Ascending aorta (tissue), 2 donors: ENCODE results near the gene PIP5K1C. TPM values are rescaled to one million over a fixed set of nuclear protein-coding genes. Genes with fewer than 3 reads are reported as not detected.

ENCODE experiments used
- DNase-seq, 2 donors: peaks; one replicate each; pipeline ENCODE4 v3.0.0-alpha.2; 2019; ENCODE audit warnings: low spot score in 2 of 2
- H3K27ac ChIP-seq, 2 donors: fragments of 200-600 bp; sonication (generic); one replicate each; pipeline ENCODE4 v1.5.1; 2016 to 2017; ENCODE audit warnings: mild to moderate bottlenecking in 1 of 2
- H3K27me3 ChIP-seq: fragments of 200-600 bp; sonication (generic); one replicate; pipeline ENCODE4 v1.5.1; 2017
- H3K36me3 ChIP-seq, 2 donors: fragments of 200-600 bp; sonication (generic); one replicate each; pipeline ENCODE4 v1.5.1; 2016
- H3K4me1 ChIP-seq, 2 donors: fragments of 200-600 bp; sonication (generic); one replicate each; pipeline ENCODE4 v1.5.1; 2016 to 2017; ENCODE audit warnings: mild to moderate bottlenecking in 1 of 2
- H3K4me3 ChIP-seq, 2 donors: fragments of 200-600 bp; sonication (generic); one replicate each; pipeline ENCODE4 v1.5.1; 2016 to 2017; ENCODE audit warnings: mild to moderate bottlenecking in 1 of 2
- H3K9me3 ChIP-seq, 2 donors: fragments of 200-600 bp; sonication (generic); one replicate each; pipeline ENCODE4 v1.5.1; 2016
- CTCF ChIP-seq, 3 experiments: fragments of 200-600 bp in 2 of 3; fragments of 450-650 bp in 1 of 3; sonication (generic) in 2 of 3; IDR thresholded peaks; one replicate each; pipeline ENCODE4 v1.5.1; 2016 to 2019; ENCODE audit warnings: antibody characterized with exemption in 3 of 3, mild to moderate bottlenecking in 1 of 3, moderate library complexity in 1 of 3
- intact Hi-C: fragments of 100-400 bp; cut with DNase I; formaldehyde crosslinking; loops from one replicate; pipeline ENCODE4 v1.15.1; 2023
- total RNA-seq: library from RNA; depleted of rRNA; stranded (reverse); fragments of >200 nt; gene quantifications from one replicate; pipeline ENCODE4 v1.1.0, GENCODE V29; 2016

The PIP5K1C gene
- total RNA-seq, 1 donor from 2014 or later: 87.3 TPM

- intact Hi-C loops: no loop called here
Observed at GRCh38 chr19:3720349-3720917, 20.2 kb upstream of the PIP5K1C start.

GRCh38 chr19:3719868-3720267 lies 19.6 kb upstream of the PIP5K1C start:
- no peak for DNase-seq
- no peak overlapping the region for H3K27ac ChIP-seq
- no peaks in the 10 kb centered on the region for H3K9me3 ChIP-seq
- no peak for TF ChIP-seq CTCF (IDR thresholded peaks at IDR 0.05)
- H3K4me1 ChIP-seq: no peaks in the 10 kb centered on the region
- intact Hi-C loops: no loop called here
- H3K27me3 ChIP-seq: peaks cover 28% of the 10 kb centered on the region
- H3K36me3 ChIP-seq: no peaks in the 10 kb centered on the region
- no peak overlapping the region for H3K4me3 ChIP-seq

More at GRCh38 chr19:3720349-3720917, 20.2 kb upstream of the PIP5K1C start:
- Histone ChIP-seq H3K27ac (no peak overlapping the region), H3K9me3 (no peaks in the 10 kb centered on the region), H3K4me3 (no peak overlapping the region), H3K4me1 (no peaks in the 10 kb centered on the region), H3K36me3 (no peaks in the 10 kb centered on the region), H3K27me3 (peaks cover 28% of the 10 kb centered on the region)
- no peak for TF ChIP-seq CTCF (IDR thresholded peaks at IDR 0.05)
- DNase-seq: no peak

GRCh38 chr19:3716147-3716668 lies 15.9 kb upstream of the PIP5K1C start:
- no peaks in the 10 kb centered on the region for H3K4me1 ChIP-seq
- no peak for DNase-seq
- no peak for TF ChIP-seq CTCF (IDR thresholded peaks at IDR 0.05)

GRCh38 chr19:3712663-3713611 lies 12.7 kb upstream of the PIP5K1C start:
- Histone ChIP-seq H3K9me3 (no peaks in the 10 kb centered on the region), H3K4me1 (no peaks in the 10 kb centered on the region), H3K4me3 (no peak overlapping the region), H3K27me3 (no peaks in the 10 kb centered on the region), H3K36me3 (no peaks in the 10 kb centered on the region), H3K27ac (no peak overlapping the region)
- intact Hi-C loops: no loop called here
- DNase-seq: no peak
- no peak for TF ChIP-seq CTCF (IDR thresholded peaks at IDR 0.05)

More at GRCh38 chr19:3716147-3716668, 15.9 kb upstream of the PIP5K1C start:
- intact Hi-C loops: no loop called here
- H3K9me3 ChIP-seq: no peaks in the 10 kb centered on the region
- no peaks in the 10 kb centered on the region for H3K36me3 ChIP-seq
- no peak overlapping the region for H3K4me3 ChIP-seq
- no peak overlapping the region for H3K27ac ChIP-seq
- peaks cover 10% of the 10 kb centered on the region for H3K27me3 ChIP-seq

- Histone ChIP-seq H3K4me3 (no peak overlapping the region), H3K27me3 (no peaks in the 10 kb centered on the region), H3K9me3 (no peaks in the 10 kb centered on the region), H3K27ac (no peak overlapping the region), H3K4me1 (no peaks in the 10 kb centered on the region), H3K36me3 (no peaks in the 10 kb centered on the region)
- intact Hi-C loops: no loop called here
- DNase-seq: peak; percentile 53 to 79
- TF ChIP-seq CTCF (IDR thresholded peaks at IDR 0.05): no peak
Observed at GRCh38 chr19:3710265-3710812, 10.1 kb upstream of the PIP5K1C start.
